GM23248 (cell line): ENCODE measurements around the gene GSE1.

Experiments
- EZH2 ChIP-seq: fragments of 200-600 bp; sonication (generic); IDR thresholded peaks from 2 replicates; pipeline ENCODE4 v1.6.1; 2018; ENCODE audit warnings: antibody characterized with exemption, mild to moderate bottlenecking; ENCODE audit not compliant: insufficient read depth, poor library complexity, severe bottlenecking
- EZH2phosphoT487 ChIP-seq: fragments of 200-600 bp; sonication (generic); IDR thresholded peaks from 2 replicates; pipeline ENCODE4 v1.6.1; 2018; ENCODE audit warnings: antibody characterized with exemption, moderate library complexity, mild to moderate bottlenecking, low read depth; ENCODE audit not compliant: insufficient read depth

DNA sequence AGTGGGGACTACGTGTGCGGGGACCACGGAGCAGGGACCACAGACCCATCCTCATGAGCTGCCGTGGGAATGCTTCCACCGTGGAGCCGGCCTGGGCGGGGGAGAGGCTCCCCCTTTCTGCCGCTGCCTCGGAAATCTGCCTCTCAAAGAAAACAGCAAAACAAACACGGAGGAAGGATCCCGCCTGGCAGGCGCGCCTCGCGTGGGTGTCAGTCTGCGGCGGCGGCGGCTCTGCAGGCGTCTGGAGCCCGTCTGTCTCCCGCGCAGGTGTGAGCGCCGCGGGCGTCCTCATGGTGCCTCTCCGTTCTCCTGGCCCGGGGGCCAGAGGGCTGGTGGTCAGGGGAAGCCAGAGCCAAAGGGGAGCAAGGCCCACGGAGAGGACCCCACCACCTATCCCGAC lies 27.5 kb downstream of the GSE1 start:
- TF ChIP-seq EZH2phosphoT487 (no peak), EZH2 (no peak)
